DMS114 treated with DMSO at 0.1 percent for 48 hours (cell line): ENCODE results near the gene PIP5K1B.

Experiments used
- DNase-seq: peaks from one replicate; lab custom pipeline; 2025; ENCODE audit not compliant: unreplicated experiment; lab: John Stamatoyannopoulos, UW

PIP5K1B gene

GRCh38 chr9:68804911-68805889 is 100.2 kb downstream of the PIP5K1B start:
- DNase-seq, result no peak

DNA sequence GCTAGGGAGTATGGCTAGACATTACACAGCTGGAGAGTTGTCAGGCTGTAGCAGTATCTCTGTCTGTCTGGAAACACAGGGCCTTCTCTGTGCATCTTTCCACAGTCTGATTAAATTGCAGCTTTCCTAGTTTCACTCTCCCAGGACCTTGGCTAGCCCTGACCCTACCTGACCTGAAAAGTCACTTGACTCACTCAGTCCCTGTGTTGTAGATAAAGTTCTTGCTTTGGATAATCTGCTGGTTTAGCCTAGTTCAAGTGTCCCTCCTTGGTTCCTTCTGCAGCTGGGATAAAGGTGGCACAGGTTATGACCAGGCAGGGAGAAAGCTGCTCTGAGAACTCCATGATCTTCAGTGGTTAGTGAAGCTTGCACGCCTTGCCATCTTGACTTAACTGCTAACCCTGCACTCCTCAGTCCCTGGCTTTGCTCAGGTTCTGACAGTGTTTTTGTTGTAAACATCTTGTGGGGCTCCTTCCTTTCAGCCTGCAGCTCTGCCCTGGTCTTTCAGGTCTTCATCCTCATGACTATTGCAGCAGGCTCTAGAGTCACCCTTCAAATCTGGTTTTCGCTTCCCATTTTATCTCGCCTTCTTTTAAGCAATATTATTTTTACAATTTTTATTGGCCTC is 101.0 kb downstream of the PIP5K1B start:
- no peak for DNase-seq

GRCh38 chr9:68808338-68808890 is 103.4 kb downstream of the PIP5K1B start:
- DNase-seq, result no peak

DNA sequence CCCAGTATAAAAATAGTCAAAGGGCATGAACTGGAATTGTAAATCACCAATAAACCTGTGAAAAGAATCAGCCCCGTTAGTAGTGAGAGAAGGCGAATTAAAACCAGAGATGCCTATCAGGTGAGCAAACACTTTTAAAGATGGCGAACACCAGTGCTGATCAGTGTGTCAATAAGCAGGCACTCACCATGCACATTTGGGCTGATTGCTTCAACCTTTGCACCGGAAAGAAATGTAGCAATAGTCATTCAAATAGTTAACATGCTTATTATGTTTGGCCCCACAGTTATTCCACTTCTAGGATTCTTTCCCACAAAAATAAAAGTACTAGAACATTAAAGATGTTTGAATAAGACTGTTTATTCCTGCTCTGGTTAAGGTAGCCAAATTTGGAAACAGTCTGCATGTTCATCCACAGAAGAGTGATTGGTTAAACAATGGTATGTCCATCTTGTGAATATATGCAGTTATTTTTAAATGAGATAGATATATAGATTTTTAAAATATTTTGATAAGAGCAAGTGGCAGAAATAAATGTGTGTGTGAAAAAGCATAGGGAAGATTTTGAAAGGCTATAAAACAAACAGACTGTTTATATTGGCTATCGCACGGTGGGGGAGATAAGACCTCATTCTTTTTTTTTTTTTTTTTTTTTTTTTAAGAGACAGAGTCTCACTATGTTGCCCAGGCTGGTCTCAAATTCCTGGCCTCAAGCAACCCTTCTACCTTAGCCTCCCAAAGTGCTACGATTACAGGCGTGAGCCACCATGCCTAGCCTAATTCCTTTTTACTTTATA is 112.2 kb downstream of the PIP5K1B start:
- DNase-seq, result no peak

DNA sequence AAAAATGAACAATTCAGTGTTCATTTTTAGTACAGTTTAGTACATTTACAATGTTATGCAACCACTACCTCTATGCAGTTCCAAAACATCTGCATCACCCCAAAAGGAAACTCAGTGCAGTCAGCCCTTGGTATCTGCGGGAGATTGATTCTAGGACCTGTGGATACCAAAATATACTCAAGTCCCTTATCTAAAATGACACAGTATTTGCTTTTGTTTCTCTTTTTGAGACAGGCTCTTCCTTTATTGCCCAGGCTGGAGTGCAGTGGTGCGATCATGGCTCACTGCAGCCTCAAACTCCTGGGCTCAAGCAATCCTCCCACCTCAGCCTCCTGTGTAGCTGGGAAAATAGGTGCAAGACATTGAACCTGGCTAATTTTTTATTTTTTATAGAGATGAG is 114.0 kb downstream of the PIP5K1B start:
- DNase-seq, result no peak

GRCh38 chr9:68821911-68822310 is 116.9 kb downstream of the PIP5K1B start:
- DNase-seq, result no peak

- no peak for DNase-seq
Observed at GRCh38 chr9:68822596-68823165, 117.6 kb downstream of the PIP5K1B start.

DNA sequence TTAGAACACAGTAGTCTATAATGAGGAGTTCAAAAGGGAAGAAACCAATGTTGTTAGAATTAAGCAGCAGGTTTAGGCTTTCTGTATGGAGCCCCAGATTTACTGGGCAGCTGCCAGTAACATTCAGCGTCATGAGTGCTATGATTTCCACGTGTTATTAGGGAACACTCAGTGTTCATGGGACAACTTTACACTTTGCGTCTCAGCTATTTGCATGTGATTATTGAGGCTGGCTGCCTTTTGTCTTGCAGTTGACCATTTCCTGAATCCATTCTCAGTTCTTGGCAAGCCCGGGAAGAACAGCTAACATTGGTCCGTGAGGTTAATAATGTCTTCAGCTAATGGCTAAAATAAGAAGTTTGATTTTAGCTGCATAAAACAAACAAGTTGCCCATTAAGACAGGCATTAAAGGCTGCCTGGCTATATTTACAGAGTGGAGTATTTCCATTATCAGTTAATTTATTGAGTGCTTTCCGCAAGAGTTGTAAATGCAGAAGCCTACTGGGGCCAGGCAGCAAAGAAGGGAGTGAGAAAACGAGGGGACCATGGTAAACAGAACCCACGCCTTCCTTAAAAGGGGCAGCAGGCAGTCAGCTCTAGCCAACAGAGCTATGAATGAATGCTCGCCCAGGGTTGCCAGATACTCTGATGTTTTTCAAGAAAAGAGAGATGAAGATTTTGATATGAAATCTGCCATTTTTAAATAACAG is 120.9 kb downstream of the PIP5K1B start:
- DNase-seq, result no peak

DNA sequence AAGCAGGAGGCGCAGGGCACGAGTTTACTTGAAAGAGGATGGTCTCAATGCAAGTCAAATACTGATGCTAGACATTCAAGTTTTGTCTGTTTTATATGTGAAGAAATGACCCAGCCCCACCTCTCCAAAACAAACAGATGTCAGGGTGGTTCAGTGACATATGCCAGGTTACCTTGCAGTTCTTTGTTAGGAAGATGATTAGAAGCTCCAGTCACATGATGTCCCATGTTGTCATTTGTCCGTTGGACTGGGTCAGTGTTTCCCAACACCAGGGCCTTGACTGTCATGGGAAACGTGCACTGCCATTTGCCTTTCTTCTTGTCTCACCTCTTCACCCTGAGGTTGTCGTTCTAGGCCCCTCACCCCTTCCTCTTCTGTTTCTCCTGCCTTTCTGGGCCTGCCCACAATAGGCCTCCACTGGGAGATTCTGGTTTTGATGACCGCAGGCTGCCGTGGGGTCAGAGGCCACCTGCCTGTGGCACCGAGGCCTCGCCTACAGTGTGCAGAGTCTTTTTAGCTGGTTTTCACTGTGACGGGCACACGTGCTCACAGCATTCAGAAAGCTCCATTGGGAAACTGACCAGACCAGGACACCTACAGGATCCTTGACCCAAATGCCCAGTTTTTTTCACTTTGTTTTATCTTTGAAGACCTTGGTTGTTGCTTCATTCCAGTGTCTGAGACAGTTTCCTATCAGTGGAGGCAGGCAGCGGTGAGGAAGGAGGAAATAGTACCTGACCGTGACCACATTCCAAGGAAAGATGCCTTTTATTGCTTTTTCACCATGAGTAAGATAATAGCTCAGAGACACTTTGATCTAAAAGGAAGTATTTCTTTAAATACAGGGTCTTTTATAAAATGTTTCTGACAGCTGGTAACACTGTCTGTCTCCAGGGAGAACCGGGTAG is 123.1 kb downstream of the PIP5K1B start:
- no peak for DNase-seq

DNA sequence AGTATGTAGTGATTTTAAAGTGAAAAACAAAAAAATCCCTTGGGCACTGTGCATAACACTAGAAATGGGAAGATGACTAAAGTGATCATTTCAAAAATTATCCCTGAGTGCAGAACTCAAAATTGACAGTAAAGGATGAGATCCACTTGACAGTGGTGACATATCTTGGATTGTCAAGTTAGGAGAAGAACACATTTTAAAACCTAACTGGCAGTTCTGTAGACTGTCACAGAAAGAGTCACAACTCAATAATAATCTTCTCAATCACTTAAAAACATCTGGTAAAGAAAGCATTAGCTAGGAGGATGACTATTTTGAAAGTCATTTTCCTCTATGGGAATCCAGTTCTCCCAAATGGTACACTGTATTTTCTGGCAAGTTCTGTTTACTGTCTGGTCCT is 127.1 kb downstream of the PIP5K1B start:
- no peak for DNase-seq

GRCh38 chr9:68832861-68833518 is 128.0 kb downstream of the PIP5K1B start:
- no peak for DNase-seq

GRCh38 chr9:68834931-68835520 is 130.0 kb downstream of the PIP5K1B start:
- DNase-seq, result no peak

DNA sequence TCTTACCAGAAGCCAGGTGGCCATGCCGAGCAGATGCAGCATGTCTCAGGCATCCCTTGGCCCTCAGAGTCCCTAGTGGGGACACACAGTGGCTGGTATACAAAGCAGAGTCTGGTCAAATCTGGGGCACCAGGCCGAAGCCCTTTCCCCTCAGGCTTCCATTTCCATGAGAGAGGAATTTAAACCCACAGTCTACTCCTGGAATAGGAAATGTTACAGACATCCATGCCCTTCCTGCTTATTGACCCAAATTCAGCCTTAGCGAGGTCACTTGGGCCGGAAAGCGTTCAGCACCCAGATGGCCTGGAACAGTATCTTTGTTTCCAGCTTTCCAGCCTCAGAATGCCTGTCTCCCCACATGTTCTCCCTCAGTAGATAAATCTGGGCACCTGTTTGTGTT is 131.7 kb downstream of the PIP5K1B start:
- DNase-seq, result no peak

DNA sequence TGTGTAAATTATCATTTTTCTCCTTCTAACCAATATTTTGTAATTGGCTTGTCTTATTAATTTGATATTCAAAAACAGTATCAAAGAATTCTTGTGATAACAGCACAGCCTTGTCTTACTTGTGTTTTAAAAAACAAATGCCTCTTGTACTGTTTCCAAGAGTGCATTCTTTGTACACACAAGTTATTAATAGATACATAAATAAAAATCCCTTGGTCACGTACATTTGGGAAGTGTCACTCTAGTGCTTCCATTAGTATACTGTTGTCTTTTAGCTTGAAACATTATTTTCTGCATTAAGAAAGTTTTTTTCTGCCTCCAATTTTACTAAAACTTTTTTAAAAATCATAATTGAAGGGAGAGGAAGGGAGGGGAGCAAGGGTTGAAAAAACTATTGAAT is 133.2 kb downstream of the PIP5K1B start:
- no peak for DNase-seq

DNA sequence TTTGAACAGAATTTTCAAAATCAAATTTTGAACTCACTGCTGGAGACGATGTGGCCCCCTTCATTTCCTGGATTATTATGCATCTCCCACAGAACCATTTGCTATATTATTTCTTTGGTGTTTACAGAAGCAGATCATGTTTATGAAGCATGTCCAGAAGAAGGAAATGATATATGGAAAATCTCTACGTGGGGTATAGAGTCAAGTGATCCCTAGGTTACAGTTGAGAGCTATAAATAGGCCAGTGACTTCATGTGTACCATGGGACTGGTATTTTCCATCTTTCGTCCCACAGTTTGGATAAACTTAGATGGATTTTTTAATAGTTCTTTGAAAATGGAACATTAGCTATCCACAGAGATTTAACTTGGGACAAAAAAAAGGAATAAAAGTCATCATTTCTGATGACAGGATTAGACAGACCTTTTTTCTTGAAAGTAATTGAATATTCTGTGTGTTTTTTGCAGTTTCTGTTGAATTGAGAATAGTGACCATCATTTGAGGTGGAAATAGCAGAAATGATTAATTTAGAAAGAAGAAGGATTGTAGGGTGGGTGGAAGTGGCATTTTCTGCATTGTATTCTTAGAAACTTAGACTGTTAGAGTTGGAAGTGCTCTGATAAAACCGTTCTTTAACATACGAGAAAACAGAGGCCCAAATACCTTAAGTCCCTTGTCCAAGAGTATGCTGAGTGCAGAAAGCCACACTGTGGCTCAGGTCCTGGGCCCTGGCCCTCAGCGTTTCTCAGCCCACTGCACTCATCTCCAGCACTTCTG is 136.4 kb downstream of the PIP5K1B start:
- no peak for DNase-seq

DNA sequence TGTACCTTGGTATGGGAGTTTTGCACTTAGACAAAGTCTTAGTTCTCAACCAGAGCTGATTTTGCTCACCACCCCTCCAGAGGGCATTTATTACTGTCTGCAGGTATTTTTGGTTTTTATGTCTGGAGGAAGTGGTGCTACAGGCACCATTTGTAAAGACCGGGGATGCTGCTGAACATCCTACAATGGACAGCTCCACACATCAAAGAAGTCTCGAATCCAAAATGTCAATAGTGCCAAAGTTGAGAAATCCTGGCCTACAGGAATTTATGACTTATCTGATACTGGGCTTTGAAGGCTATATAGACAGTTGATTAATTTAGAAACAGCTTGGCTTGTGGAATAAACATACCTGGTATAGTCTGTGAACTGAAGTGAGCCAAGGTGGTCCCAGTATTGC is 137.5 kb downstream of the PIP5K1B start:
- no peak for DNase-seq

GRCh38 chr9:68843239-68843638 is 138.2 kb downstream of the PIP5K1B start:
- no peak for DNase-seq

- no peak for DNase-seq
Observed at GRCh38 chr9:68844157-68844556, 139.1 kb downstream of the PIP5K1B start.
